ENCODE measurements around the gene MCM9. TPM values are rescaled to one million over a fixed set of nuclear protein-coding genes. Genes with fewer than 3 reads are reported as not detected.

MCM9 gene
- total RNA-seq, 1 experiment from 2014 or later = 14.9 TPM

DNA sequence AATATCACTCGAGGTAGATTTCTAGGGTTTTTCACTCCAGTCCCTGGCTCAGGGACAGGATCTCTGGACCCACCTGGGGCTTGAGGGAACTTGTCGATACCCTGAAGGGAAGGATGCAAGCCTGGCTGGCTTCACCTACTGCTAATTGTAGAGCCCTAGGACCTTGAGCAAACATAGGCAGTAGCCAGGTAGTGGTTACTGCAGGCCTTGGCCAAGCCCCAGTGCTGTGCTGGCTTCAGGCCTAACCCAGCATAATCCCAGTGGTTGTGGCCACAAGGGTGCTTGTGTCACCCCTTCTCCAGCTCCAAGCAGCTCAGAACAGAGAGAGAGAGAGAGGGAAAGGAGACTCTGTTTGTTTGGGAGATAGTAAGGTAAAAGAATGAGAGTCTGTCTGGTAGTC is 5.8 kb upstream of the MCM9 start (continued):
- TF ChIP-seq, protein P1, sequence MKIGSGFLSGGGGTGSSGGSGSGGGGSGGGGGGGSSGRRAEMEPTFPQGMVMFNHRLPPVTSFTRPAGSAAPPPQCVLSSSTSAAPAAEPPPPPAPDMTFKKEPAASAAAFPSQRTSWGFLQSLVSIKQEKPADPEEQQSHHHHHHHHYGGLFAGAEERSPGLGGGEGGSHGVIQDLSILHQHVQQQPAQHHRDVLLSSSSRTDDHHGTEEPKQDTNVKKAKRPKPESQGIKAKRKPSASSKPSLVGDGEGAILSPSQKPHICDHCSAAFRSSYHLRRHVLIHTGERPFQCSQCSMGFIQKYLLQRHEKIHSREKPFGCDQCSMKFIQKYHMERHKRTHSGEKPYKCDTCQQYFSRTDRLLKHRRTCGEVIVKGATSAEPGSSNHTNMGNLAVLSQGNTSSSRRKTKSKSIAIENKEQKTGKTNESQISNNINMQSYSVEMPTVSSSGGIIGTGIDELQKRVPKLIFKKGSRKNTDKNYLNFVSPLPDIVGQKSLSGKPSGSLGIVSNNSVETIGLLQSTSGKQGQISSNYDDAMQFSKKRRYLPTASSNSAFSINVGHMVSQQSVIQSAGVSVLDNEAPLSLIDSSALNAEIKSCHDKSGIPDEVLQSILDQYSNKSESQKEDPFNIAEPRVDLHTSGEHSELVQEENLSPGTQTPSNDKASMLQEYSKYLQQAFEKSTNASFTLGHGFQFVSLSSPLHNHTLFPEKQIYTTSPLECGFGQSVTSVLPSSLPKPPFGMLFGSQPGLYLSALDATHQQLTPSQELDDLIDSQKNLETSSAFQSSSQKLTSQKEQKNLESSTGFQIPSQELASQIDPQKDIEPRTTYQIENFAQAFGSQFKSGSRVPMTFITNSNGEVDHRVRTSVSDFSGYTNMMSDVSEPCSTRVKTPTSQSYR (CRISPR knock-in tag; IDR thresholded peaks at IDR 0.05) = no peak
- TF ChIP-seq ATF1 (CRISPR knock-in tag; IDR thresholded peaks at IDR 0.05) (no peak), ZNF138 (CRISPR knock-in tag; conservative IDR thresholded peaks at IDR 0.05) (no peak), JUN (CRISPR knock-in tag; IDR thresholded peaks at IDR 0.05) (no peak), GABPB1 (CRISPR knock-in tag; IDR thresholded peaks at IDR 0.05) (no peak), SMAD3 (CRISPR knock-in tag; IDR thresholded peaks at IDR 0.05; ENCODE audit: borderline replicate concordance) (no peak), PRRX2 (CRISPR knock-in tag; IDR thresholded peaks at IDR 0.05) (no peak), EMX1 (CRISPR knock-in tag; IDR thresholded peaks at IDR 0.05) (no peak)
- TF ChIP-seq, protein P2, sequence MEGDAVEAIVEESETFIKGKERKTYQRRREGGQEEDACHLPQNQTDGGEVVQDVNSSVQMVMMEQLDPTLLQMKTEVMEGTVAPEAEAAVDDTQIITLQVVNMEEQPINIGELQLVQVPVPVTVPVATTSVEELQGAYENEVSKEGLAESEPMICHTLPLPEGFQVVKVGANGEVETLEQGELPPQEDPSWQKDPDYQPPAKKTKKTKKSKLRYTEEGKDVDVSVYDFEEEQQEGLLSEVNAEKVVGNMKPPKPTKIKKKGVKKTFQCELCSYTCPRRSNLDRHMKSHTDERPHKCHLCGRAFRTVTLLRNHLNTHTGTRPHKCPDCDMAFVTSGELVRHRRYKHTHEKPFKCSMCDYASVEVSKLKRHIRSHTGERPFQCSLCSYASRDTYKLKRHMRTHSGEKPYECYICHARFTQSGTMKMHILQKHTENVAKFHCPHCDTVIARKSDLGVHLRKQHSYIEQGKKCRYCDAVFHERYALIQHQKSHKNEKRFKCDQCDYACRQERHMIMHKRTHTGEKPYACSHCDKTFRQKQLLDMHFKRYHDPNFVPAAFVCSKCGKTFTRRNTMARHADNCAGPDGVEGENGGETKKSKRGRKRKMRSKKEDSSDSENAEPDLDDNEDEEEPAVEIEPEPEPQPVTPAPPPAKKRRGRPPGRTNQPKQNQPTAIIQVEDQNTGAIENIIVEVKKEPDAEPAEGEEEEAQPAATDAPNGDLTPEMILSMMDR (IDR thresholded peaks at IDR 0.05) = no peak
- TF ChIP-seq, protein P3, sequence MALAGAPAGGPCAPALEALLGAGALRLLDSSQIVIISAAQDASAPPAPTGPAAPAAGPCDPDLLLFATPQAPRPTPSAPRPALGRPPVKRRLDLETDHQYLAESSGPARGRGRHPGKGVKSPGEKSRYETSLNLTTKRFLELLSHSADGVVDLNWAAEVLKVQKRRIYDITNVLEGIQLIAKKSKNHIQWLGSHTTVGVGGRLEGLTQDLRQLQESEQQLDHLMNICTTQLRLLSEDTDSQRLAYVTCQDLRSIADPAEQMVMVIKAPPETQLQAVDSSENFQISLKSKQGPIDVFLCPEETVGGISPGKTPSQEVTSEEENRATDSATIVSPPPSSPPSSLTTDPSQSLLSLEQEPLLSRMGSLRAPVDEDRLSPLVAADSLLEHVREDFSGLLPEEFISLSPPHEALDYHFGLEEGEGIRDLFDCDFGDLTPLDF (CRISPR knock-in tag; IDR thresholded peaks at IDR 0.05) = no peak

DNA sequence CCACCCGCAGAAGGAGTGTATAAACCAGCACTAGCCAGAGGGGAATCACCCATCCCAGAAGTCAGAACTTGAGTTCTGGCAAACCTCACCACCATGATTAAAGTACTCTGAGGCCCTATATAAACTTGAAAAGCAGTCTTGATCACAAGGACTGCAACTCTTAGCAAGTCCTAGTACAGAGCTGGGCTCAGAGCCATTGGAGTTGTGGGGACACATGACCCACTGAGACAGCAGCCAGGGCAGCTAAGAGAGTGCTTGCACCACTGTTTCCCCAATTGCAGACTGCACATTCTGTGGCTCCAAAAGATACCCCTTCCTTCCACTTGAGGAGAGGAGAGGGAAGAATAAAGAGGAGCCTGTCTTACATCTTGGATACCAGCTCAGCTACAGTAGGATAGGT is 4.7 kb upstream of the MCM9 start:
- H3K36me3 Mint-ChIP-seq = peaks cover 61% of the 10 kb centered on the region
- H3K4me3 Mint-ChIP-seq = no peak overlapping the region
- no peak for ATAC-seq
- peaks cover 2% of the 10 kb centered on the region for H3K27me3 Mint-ChIP-seq (ENCODE audit: low read depth)
- no peak for DNase-seq (ENCODE audit: low spot score)
- H3K27ac Mint-ChIP-seq = no peak overlapping the region
- H3K9me3 Mint-ChIP-seq = peaks cover 62% of the 10 kb centered on the region
- POLR2A ChIA-PET = no interaction called here
- peaks cover 10% of the 10 kb centered on the region for H3K4me1 Mint-ChIP-seq
- CTCF ChIA-PET = no interaction called here
- TF ChIP-seq, protein P4, sequence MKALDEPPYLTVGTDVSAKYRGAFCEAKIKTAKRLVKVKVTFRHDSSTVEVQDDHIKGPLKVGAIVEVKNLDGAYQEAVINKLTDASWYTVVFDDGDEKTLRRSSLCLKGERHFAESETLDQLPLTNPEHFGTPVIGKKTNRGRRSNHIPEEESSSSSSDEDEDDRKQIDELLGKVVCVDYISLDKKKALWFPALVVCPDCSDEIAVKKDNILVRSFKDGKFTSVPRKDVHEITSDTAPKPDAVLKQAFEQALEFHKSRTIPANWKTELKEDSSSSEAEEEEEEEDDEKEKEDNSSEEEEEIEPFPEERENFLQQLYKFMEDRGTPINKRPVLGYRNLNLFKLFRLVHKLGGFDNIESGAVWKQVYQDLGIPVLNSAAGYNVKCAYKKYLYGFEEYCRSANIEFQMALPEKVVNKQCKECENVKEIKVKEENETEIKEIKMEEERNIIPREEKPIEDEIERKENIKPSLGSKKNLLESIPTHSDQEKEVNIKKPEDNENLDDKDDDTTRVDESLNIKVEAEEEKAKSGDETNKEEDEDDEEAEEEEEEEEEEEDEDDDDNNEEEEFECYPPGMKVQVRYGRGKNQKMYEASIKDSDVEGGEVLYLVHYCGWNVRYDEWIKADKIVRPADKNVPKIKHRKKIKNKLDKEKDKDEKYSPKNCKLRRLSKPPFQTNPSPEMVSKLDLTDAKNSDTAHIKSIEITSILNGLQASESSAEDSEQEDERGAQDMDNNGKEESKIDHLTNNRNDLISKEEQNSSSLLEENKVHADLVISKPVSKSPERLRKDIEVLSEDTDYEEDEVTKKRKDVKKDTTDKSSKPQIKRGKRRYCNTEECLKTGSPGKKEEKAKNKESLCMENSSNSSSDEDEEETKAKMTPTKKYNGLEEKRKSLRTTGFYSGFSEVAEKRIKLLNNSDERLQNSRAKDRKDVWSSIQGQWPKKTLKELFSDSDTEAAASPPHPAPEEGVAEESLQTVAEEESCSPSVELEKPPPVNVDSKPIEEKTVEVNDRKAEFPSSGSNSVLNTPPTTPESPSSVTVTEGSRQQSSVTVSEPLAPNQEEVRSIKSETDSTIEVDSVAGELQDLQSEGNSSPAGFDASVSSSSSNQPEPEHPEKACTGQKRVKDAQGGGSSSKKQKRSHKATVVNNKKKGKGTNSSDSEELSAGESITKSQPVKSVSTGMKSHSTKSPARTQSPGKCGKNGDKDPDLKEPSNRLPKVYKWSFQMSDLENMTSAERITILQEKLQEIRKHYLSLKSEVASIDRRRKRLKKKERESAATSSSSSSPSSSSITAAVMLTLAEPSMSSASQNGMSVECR (CRISPR knock-in tag; IDR thresholded peaks at IDR 0.05; ENCODE audit: borderline replicate concordance) = no peak
- no peak for TF ChIP-seq CREB1 (CRISPR knock-in tag; IDR thresholded peaks at IDR 0.05)
- TF ChIP-seq, protein P5, sequence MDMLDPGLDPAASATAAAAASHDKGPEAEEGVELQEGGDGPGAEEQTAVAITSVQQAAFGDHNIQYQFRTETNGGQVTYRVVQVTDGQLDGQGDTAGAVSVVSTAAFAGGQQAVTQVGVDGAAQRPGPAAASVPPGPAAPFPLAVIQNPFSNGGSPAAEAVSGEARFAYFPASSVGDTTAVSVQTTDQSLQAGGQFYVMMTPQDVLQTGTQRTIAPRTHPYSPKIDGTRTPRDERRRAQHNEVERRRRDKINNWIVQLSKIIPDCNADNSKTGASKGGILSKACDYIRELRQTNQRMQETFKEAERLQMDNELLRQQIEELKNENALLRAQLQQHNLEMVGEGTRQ (CRISPR knock-in tag; IDR thresholded peaks at IDR 0.05) = no peak
- TF ChIP-seq, protein P6, sequence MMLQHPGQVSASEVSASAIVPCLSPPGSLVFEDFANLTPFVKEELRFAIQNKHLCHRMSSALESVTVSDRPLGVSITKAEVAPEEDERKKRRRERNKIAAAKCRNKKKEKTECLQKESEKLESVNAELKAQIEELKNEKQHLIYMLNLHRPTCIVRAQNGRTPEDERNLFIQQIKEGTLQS (CRISPR knock-in tag; conservative IDR thresholded peaks at IDR 0.05) = no peak
- TF ChIP-seq KAT7 (CRISPR knock-in tag; IDR thresholded peaks at IDR 0.05; ENCODE audit: borderline replicate concordance) = no peak
- TF ChIP-seq OVOL2 (CRISPR knock-in tag; IDR thresholded peaks at IDR 0.05; ENCODE audit: borderline replicate concordance) = no peak
- TF ChIP-seq, protein P7, sequence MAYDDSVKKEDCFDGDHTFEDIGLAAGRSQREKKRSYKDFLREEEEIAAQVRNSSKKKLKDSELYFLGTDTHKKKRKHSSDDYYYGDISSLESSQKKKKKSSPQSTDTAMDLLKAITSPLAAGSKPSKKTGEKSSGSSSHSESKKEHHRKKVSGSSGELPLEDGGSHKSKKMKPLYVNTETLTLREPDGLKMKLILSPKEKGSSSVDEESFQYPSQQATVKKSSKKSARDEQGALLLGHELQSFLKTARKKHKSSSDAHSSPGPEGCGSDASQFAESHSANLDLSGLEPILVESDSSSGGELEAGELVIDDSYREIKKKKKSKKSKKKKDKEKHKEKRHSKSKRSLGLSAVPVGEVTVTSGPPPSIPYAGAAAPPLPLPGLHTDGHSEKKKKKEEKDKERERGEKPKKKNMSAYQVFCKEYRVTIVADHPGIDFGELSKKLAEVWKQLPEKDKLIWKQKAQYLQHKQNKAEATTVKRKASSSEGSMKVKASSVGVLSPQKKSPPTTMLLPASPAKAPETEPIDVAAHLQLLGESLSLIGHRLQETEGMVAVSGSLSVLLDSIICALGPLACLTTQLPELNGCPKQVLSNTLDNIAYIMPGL (CRISPR knock-in tag; IDR thresholded peaks at IDR 0.05) = no peak
- TF ChIP-seq, protein P8, sequence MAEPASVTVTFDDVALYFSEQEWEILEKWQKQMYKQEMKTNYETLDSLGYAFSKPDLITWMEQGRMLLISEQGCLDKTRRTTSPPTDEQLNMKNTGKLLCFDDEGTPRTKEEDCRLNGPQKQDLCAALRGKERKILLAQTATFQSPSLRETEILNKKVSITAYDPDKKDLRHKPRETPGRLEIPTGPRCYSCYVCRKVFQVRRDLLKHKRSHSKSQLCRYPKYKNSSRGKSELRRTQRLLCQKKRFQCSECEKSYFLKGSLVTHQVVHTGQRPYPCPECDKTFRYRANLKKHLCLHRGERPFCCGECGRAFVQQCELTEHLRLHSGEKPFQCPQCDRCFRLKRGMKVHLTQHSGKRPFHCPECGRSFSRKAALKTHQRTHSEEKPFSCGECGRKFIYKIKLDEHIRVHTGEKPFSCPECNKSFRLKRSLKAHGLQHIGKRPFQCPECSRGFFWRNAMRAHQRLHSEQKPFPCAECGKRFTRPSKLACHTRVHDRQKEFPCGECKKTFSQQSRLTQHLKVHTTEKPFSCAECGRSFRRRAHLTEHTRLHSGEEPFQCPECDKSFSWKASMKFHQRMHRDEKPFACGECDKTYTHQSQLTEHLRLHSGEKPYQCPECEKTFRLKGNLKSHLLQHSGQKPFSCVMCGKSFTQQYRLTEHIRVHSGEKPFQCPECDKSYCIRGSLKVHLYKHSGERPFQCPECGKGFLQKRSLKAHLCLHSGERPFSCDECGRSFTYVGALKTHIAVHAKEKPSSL (CRISPR knock-in tag; conservative IDR thresholded peaks at IDR 0.05) = no peak
- TF ChIP-seq, protein P9, sequence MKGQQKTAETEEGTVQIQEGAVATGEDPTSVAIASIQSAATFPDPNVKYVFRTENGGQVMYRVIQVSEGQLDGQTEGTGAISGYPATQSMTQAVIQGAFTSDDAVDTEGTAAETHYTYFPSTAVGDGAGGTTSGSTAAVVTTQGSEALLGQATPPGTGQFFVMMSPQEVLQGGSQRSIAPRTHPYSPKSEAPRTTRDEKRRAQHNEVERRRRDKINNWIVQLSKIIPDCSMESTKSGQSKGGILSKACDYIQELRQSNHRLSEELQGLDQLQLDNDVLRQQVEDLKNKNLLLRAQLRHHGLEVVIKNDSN (CRISPR knock-in tag; IDR thresholded peaks at IDR 0.05) = no peak
- TF ChIP-seq RORB (CRISPR knock-in tag; IDR thresholded peaks at IDR 0.05) = no peak
- no peak for TF ChIP-seq ETV6 (CRISPR knock-in tag; IDR thresholded peaks at IDR 0.05)

Data from WTC11 (cell line).